Measurements from ENCODE around the gene CD2BP2.
"Not testable (repeated sequence)": the region's sequence is repeated elsewhere in the genome, so short reads cannot be mapped to it uniquely, and the experiment has no call there.

The CD2BP2 gene

DNA sequence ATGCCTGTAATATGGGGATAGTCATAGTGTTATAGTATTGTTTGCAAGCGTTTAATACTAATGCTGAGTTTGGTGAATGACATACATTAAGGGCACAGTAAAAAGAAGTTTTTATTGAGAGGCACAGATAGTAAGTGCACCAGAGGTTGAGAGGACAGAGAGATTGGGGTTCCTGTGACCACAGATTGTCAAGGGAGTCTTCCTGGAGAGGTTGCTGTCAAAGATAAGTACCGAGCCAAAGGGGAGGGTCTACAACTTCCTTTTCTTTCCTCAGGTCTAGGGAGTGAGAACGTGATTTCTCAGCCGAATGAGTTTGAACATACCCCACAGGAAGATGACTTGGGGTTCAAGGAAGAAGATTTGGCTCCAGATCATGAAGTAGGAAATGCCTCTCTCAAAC lies 41.9 kb upstream of the CD2BP2 start:
- H3K4me3 ChIP-seq (ENCODE audit: low read depth, low read length), result no peak overlapping the region
- TF ChIP-seq, protein P1, sequence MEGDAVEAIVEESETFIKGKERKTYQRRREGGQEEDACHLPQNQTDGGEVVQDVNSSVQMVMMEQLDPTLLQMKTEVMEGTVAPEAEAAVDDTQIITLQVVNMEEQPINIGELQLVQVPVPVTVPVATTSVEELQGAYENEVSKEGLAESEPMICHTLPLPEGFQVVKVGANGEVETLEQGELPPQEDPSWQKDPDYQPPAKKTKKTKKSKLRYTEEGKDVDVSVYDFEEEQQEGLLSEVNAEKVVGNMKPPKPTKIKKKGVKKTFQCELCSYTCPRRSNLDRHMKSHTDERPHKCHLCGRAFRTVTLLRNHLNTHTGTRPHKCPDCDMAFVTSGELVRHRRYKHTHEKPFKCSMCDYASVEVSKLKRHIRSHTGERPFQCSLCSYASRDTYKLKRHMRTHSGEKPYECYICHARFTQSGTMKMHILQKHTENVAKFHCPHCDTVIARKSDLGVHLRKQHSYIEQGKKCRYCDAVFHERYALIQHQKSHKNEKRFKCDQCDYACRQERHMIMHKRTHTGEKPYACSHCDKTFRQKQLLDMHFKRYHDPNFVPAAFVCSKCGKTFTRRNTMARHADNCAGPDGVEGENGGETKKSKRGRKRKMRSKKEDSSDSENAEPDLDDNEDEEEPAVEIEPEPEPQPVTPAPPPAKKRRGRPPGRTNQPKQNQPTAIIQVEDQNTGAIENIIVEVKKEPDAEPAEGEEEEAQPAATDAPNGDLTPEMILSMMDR (IDR thresholded peaks at IDR 0.05; ENCODE audit: insufficient read depth, low read depth, low read length, missing control alignments), result no peak
- no peak for DNase-seq (ENCODE audit: low read depth)

DNA sequence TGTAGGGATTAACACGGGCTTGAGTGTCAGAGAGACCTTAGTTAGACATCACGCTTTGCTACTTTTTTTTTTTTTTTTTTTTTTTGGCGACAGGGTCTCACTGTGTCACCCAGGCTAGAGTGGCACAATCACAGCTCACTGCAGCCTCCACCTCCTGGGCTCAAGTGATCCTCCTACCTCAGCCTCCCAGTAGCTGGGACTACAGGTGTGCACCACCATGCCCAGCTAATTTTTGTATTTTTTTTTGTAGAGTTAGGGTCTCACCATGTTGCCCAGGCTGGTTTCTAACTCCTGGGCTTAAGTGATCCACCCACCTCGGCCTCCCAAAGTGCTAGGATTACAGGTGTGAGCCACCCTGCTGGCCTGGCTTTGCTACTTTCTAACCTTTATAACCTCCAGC lies 41.5 kb upstream of the CD2BP2 start:
- H3K4me3 ChIP-seq (ENCODE audit: low read depth, low read length); DNase-seq (ENCODE audit: low read depth): not testable (repeated sequence)

DNA sequence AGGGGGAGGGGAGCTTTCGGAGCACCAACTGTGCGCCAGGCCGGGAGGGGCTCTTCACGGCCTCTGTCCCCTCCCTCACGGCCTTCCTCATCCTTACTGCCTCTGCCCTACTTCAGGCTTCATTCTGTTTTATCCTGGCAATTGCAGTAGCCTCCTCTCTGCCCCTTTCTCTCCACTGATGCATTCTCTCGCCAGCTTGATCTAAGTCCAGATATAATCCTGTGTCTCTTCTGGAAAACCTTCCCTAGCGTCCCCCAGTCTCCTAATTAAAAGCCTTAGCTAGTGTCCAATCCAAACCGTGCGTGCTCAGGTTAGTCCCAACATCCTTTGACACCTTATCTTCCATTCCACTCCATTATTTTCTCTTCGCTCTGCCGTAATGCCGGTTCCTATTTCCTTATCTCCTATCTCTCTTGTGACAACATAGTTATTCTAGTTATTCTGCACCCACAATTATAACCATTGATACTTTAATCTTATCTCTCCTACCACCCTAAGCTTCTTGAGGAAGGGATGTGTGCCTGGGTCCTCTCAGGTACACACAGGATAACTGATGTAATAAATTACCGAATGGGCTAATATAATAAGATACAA lies 41.0 kb upstream of the CD2BP2 start:
- TF ChIP-seq, protein P1 (IDR thresholded peaks at IDR 0.05; ENCODE audit: insufficient read depth, low read depth, low read length, missing control alignments), result no peak

DNA sequence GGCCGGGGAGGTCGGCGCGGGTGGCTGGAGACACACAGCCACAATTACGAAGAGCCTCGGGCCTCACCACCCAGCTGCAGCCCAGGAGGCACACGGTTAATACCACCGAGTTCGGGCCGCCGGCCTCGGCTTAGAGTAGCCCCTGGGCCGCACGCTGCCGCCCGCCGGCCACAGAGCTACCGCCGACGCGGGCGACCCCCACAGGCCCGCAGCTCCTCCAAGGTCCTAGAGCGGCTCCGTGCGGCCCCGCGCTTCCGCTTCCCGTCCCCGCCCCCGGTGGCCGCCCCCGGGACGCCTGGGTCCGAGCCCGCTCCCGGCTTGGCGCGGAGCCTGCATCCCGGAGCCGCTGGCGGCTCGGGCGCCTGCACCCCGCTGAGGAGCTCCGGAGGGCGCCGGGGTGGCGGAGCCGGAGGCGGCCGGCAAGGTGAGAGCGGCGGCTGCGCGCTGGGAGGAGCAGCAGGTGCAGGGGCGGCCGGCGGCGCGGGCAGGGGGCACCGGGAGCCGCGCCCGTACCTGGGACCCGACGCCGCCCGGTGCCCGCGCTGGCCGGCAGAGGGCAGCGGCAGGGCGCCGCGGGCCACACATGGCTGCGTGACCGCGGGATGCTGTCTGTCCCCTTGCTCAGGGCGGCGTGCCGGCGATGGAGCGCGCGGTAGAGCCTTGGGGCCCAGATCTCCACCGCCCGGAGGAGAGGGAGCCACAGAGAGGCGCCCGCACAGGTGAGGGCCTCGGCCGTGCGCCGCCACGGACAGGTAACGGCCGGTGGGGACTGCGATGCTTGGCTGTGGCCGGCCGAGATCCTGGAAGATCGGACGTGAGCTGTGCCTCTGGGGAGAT lies 40.3 kb upstream of the CD2BP2 start, which contains the start of gene ZNF48:
Gene ZNF48 (plus strand): TSS at position 266 of the 837 bp plus-strand sequence. CDS start 375 bp downstream, at position 641.
- DNase-seq (ENCODE audit: low read depth), result peak; percentile 89
- TF ChIP-seq, protein P1 (IDR thresholded peaks at IDR 0.05; ENCODE audit: insufficient read depth, low read depth, low read length, missing control alignments), result peak; percentile 31
- peak within 1 kb of the TSS; percentile 85 for H3K4me3 ChIP-seq (ENCODE audit: low read depth, low read length)

More for the DNA sequence above, 41.0 kb upstream of the CD2BP2 start:
- H3K4me3 ChIP-seq (ENCODE audit: low read depth, low read length), result peak overlapping the region; percentile 85
- no peak for DNase-seq (ENCODE audit: low read depth)

DNA sequence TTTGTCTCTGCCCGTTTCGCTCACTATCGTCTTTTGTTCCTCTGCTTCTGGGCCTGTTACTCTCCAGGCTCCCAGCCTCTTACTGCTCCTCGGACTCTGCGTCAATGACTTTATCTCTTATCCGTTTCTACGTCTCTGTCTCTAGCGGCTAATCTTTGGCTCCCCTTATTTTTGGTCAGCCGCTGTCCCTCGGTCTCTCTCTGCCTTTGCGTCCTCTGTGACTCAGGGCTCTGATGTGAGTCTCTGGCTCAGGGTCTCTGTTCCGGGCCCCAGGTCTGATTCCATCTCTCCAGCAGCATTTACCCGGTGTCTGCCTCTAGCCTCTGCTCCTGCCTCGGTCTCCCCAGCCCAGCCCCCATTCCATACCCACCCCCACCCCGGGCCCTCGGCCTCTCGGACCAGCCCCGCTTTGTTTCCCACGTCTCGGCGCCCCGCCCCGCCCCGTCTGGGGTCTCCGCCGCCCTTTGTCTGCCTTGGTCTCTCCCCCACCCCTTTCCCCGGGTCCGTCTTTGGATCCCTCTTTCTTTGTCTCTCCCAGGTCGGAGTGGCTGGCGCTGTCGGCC lies 39.6 kb upstream of the CD2BP2 start:
- DNase-seq (ENCODE audit: low read depth), result no peak
- TF ChIP-seq, protein P1 (IDR thresholded peaks at IDR 0.05; ENCODE audit: insufficient read depth, low read depth, low read length, missing control alignments), result no peak
- H3K4me3 ChIP-seq (ENCODE audit: low read depth, low read length), result peak overlapping the region; percentile 85

DNA sequence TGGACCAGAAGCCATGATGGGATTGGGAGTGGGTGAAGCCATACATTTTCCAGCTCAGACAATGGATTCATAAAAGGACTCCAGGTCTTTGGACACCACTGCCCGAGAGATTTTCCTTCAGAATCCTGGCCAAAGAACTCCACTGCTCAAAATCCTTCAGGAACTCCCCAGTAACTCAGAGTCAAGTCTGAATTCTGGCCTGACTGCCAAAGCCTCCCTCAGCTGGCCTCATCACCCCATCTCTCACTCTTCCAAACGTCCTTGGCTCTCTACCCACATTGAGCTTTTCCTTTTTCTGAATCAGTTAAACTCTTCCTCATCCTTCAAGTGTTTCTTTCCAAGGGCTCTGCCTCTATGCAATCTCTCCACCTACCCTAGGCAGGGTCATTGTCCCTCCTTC lies 28.4 kb upstream of the CD2BP2 start:
- no peak for DNase-seq (ENCODE audit: low read depth)
- no peak overlapping the region for H3K4me3 ChIP-seq (ENCODE audit: low read depth, low read length)
- TF ChIP-seq, protein P1 (IDR thresholded peaks at IDR 0.05; ENCODE audit: insufficient read depth, low read depth, low read length, missing control alignments), result no peak

All from GM12865 (cell line).